Gastrocnemius medialis (tissue), 4 donors: Measurements from ENCODE around the gene VWA1.
"Not testable (repeated sequence)": the region's sequence is repeated elsewhere in the genome, so short reads cannot be mapped to it uniquely, and the experiment has no call there.

Experiments
- POLR2A ChIP-seq, 2 donors: fragments of 450-650 bp; IDR thresholded peaks; one replicate each; pipeline ENCODE4 v1.6.1; 2017; ENCODE audit warnings: antibody characterized with exemption in 2 of 2, mild to moderate bottlenecking in 2 of 2, moderate library complexity in 2 of 2
- TF ChIP-seq, protein P1 (sequence below), 5 experiments: fragments of 450-650 bp in 3 of 5; fragments of 200-600 bp in 2 of 5; sonication (generic) in 2 of 5; IDR thresholded peaks in 4 of 5; conservative IDR thresholded peaks in 1 of 5; 1 replicate in 4 of 5; 2 replicates in 1 of 5; pipeline ENCODE4 v1.5.1; 2016 to 2019; ENCODE audit warnings: antibody characterized with exemption in 5 of 5, mild to moderate bottlenecking in 3 of 5, moderate library complexity in 3 of 5

DNA sequence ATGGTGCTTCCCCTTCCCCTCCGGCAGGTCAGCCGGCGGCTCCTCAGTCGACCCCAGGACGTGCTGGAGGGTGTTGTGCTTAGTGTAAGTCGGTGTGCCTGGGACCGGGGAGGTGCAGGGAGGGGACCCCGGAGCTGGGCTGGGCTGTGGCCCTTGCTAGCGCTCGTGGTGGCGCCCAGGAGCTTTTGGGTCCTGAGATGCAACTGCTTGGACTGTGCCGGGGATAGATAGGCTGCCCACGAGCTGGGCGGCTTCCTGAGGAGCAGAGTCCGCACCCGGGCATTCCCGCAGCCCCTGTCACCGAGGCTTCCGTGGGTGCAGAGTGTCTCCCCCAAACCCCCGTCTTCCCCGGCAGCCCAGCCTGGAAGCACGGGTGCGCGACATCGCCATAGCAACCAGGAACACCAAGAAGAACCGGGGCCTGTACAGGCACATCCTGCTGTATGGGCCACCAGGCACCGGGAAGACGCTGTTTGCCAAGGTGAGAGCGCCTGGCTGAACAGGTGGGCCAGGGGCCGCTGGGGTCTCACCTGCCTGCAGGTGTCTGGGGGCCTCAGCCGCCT is 50.3 kb downstream of the VWA1 start:
- TF ChIP-seq, protein P1, sequence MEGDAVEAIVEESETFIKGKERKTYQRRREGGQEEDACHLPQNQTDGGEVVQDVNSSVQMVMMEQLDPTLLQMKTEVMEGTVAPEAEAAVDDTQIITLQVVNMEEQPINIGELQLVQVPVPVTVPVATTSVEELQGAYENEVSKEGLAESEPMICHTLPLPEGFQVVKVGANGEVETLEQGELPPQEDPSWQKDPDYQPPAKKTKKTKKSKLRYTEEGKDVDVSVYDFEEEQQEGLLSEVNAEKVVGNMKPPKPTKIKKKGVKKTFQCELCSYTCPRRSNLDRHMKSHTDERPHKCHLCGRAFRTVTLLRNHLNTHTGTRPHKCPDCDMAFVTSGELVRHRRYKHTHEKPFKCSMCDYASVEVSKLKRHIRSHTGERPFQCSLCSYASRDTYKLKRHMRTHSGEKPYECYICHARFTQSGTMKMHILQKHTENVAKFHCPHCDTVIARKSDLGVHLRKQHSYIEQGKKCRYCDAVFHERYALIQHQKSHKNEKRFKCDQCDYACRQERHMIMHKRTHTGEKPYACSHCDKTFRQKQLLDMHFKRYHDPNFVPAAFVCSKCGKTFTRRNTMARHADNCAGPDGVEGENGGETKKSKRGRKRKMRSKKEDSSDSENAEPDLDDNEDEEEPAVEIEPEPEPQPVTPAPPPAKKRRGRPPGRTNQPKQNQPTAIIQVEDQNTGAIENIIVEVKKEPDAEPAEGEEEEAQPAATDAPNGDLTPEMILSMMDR (IDR thresholded peaks at IDR 0.05 in 4 of 5, conservative IDR thresholded peaks at IDR 0.05 in 1 of 5): not testable (repeated sequence)
- TF ChIP-seq POLR2A (IDR thresholded peaks at IDR 0.05): not testable (repeated sequence)
